Ascending aorta (tissue), 2 donors: ENCODE results near the gene IGFN1. TPM values are rescaled to one million over a fixed set of nuclear protein-coding genes. Genes with fewer than 3 reads are reported as not detected.
"Not testable (repeated sequence)": the region's sequence is repeated elsewhere in the genome, so short reads cannot be mapped to it uniquely, and the experiment has no call there.

Experiments used
- DNase-seq, 2 donors: peaks; one replicate each; pipeline ENCODE4 v3.0.0-alpha.2; 2019; ENCODE audit warnings: low spot score in 2 of 2
- H3K27ac ChIP-seq, 2 donors: fragments of 200-600 bp; sonication (generic); one replicate each; pipeline ENCODE4 v1.5.1; 2016 to 2017; ENCODE audit warnings: mild to moderate bottlenecking in 1 of 2
- H3K27me3 ChIP-seq: fragments of 200-600 bp; sonication (generic); one replicate; pipeline ENCODE4 v1.5.1; 2017
- H3K36me3 ChIP-seq, 2 donors: fragments of 200-600 bp; sonication (generic); one replicate each; pipeline ENCODE4 v1.5.1; 2016
- H3K4me1 ChIP-seq, 2 donors: fragments of 200-600 bp; sonication (generic); one replicate each; pipeline ENCODE4 v1.5.1; 2016 to 2017; ENCODE audit warnings: mild to moderate bottlenecking in 1 of 2
- H3K4me3 ChIP-seq, 2 donors: fragments of 200-600 bp; sonication (generic); one replicate each; pipeline ENCODE4 v1.5.1; 2016 to 2017; ENCODE audit warnings: mild to moderate bottlenecking in 1 of 2
- H3K9me3 ChIP-seq, 2 donors: fragments of 200-600 bp; sonication (generic); one replicate each; pipeline ENCODE4 v1.5.1; 2016
- CTCF ChIP-seq, 3 experiments: fragments of 200-600 bp in 2 of 3; fragments of 450-650 bp in 1 of 3; sonication (generic) in 2 of 3; IDR thresholded peaks; one replicate each; pipeline ENCODE4 v1.5.1; 2016 to 2019; ENCODE audit warnings: antibody characterized with exemption in 3 of 3, mild to moderate bottlenecking in 1 of 3, moderate library complexity in 1 of 3
- intact Hi-C: fragments of 100-400 bp; cut with DNase I; formaldehyde crosslinking; loops from one replicate; pipeline ENCODE4 v1.15.1; 2023
- total RNA-seq: library from RNA; depleted of rRNA; stranded (reverse); fragments of >200 nt; gene quantifications from one replicate; pipeline ENCODE4 v1.1.0, GENCODE V29; 2016

IGFN1 gene
- total RNA-seq, 1 donor from 2014 or later, result not detected

GRCh38 chr1:201253906-201254624, 63.4 kb downstream of the IGFN1 start:
- Histone ChIP-seq H3K4me3 (no peak overlapping the region), H3K27me3 (no peaks in the 10 kb centered on the region), H3K27ac (no peak overlapping the region), H3K4me1 (no peaks in the 10 kb centered on the region), H3K9me3 (no peaks in the 10 kb centered on the region), H3K36me3 (no peaks in the 10 kb centered on the region)
- no peak for DNase-seq
- intact Hi-C loops, result loop anchor here (2.0 to 10.0 kb wide), 2 partner anchors 109 to 261 kb away; no protein-coding TSS in a partner anchor
- no peak for TF ChIP-seq CTCF (IDR thresholded peaks at IDR 0.05)

- peaks cover 2% of the 10 kb centered on the region for H3K27me3 ChIP-seq
- DNase-seq, result no peak
- intact Hi-C loops, result loop anchor here (2.0 to 10.0 kb wide), 2 partner anchors 108 to 260 kb away; no protein-coding TSS in a partner anchor
- no peaks in the 10 kb centered on the region for H3K36me3 ChIP-seq
- H3K27ac ChIP-seq, result no peak overlapping the region
- TF ChIP-seq CTCF (IDR thresholded peaks at IDR 0.05), result peak; percentile 80 to 94 (median 86)
- H3K4me1 ChIP-seq, result no peaks in the 10 kb centered on the region
- no peak overlapping the region for H3K4me3 ChIP-seq
- H3K9me3 ChIP-seq, result no peaks in the 10 kb centered on the region
Observed at GRCh38 chr1:201254625-201255478, 64.2 kb downstream of the IGFN1 start.

- Histone ChIP-seq H3K4me3 (no peak overlapping the region), H3K27ac (no peak overlapping the region), H3K9me3 (no peaks in the 10 kb centered on the region), H3K27me3 (peaks cover 4% of the 10 kb centered on the region), H3K36me3 (no peaks in the 10 kb centered on the region), H3K4me1 (no peaks in the 10 kb centered on the region)
- DNase-seq, result no peak
- intact Hi-C loops, result loop anchor here (2.0 to 10.0 kb wide), 2 partner anchors 107 to 259 kb away; no protein-coding TSS in a partner anchor
- TF ChIP-seq CTCF (IDR thresholded peaks at IDR 0.05), result no peak
Observed at GRCh38 chr1:201255479-201256362, 65.1 kb downstream of the IGFN1 start.

- H3K27me3 ChIP-seq, DNase-seq, H3K27ac ChIP-seq, H3K9me3 ChIP-seq, H3K4me3 ChIP-seq, H3K4me1 ChIP-seq, H3K36me3 ChIP-seq: not testable (repeated sequence)
- intact Hi-C loops, result loop anchor here (10.0 kb wide), 1 partner anchor 257 kb away; no protein-coding TSS in a partner anchor
Observed at GRCh38 chr1:201258132-201258531, 67.5 kb downstream of the IGFN1 start.

- H3K27ac ChIP-seq, result no peak overlapping the region
- no peak overlapping the region for H3K4me3 ChIP-seq
- no peaks in the 10 kb centered on the region for H3K4me1 ChIP-seq
- H3K9me3 ChIP-seq, result no peaks in the 10 kb centered on the region
- DNase-seq, result no peak
- H3K27me3 ChIP-seq, result peaks cover 4% of the 10 kb centered on the region
- no peak for TF ChIP-seq CTCF (IDR thresholded peaks at IDR 0.05)
- intact Hi-C loops, result loop anchor here (10.0 kb wide), 1 partner anchor 256 kb away; no protein-coding TSS in a partner anchor
- no peaks in the 10 kb centered on the region for H3K36me3 ChIP-seq
Observed at GRCh38 chr1:201258763-201259230, 68.2 kb downstream of the IGFN1 start.
